Stimulated activated CD8-positive, alpha-beta memory T cell treated with anti-CD3 and anti-CD28 coated beads, Interleukin-4, amount 100 ng/mL, for 24 hours (primary cell): Measurements from ENCODE around the gene TMEM38B.
"Not testable (repeated sequence)": the region's sequence is repeated elsewhere in the genome, so short reads cannot be mapped to it uniquely, and the experiment has no call there.

Experiments used
- DNase-seq: peaks from one replicate; pipeline ENCODE4 v3.0.0-alpha.2; 2020; ENCODE audit warnings: low read depth

The TMEM38B gene

GRCh38 chr9:105681724-105682123 is 12.6 kb upstream of the TMEM38B start:
- DNase-seq: no peak

DNA sequence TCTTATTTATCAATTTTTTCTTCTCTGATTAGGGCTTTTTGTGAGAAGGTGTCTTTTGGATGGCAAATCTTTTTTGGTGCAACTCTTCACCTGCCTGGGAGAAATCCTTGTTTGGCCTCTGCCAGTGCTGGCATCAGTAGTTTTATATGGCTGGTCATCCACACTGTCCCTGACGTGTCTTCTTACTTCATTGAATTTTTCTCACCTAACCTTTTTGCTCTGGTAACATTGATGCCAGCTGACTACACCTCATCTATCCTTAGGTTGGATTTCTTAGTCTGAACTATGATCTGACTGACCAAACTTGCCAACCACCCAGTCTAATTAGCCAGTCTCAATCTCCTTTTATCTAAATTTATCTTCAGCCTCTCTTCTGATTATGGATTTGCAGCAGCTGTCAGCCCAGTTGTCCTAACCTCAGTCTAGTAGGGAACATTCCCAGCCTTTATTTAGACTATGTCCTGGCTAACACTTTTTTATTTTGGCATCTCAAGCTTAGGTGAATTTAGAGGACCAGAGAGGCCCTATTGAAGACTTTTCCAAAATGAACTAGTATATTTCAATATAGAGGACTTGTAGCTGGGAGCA is 10.6 kb upstream of the TMEM38B start:
- DNase-seq: no peak

DNA sequence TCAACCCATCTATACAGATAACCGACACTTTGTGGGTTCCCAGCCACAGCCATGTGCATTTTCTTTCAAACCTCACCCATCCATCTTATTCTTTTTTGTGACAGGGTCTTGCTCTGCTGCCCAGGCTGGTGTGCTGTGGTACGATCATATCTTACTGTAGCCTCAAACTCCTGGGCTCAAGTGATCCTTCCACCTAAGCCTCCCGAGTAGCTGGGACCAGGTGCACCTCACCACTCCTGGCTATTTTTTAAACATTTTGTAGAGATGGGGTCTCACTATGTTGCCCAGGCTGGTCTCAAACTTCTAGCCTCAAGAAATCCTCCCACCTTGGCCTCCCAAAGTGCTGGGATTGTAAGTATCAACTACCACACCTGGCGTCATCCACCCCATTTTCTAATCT is 7.4 kb upstream of the TMEM38B start:
- DNase-seq: no peak

- no peak for DNase-seq
Observed at GRCh38 chr9:105690742-105691141, 3.6 kb upstream of the TMEM38B start.

GRCh38 chr9:105693435-105694189 is 729 bp upstream of the TMEM38B start:
- no peak for DNase-seq

DNA sequence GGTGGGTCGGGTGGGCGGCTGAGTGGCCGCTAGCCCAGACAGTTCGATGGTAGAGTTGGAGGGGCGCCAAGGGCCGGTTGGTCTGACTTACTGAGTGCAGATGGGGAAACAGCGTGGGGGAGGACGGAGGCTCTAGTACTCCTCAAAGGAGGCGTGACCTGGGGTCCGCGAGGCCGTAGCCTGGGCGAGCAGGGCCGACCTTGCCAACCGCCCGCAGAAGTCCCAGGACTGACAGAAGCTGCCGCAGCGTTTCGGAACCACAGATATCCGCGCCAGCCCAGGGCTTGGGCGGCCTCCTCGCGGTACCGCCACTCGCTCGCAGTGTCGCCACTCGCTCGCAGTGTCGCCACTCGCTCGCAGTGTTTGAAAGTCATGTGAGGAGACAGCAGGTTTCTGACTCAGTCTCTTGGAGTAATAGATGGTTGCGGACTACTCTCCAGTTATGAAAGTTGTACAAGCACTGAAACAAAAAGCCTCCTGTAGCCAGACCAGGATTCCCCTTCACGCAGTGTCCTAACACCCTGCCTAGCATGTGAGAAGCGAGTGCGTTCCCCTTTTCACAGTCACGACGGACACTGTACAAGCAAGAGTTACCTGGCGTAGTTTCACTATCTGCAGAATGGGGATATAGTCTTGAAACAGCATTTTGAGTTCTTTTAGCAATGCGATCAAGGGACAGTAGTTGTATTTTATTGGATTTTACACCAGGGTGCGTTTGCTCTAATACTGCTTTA is 674 bp downstream of the TMEM38B start:
- peak; percentile 38 for DNase-seq

DNA sequence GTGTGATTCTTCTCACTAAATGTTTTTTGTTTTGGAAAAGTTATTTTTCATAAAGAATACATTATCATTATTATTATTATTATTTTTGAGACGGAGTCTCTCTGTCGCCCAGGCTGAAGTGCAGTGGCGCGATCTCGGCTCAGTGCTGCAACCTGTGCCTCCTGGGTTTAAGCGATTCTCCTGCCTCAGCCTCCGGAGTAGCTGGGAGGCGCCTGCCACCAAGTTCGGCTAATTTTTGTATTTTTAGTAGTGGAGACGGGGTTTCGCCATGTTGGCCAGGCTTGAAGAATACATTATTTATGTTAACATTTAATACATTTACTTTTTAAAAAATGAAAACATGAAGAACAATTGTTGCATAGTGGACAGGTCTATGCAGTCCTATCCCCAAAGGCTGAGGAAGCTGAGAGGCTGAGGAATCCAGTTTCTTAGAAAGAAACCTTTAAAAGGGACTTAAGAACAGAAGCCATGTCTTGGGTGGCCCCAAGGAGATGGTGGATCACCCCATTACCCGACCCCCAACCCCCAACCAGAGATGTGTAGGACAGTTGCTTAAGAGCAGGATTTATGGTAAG is 2.0 kb downstream of the TMEM38B start:
- DNase-seq: no peak

GRCh38 chr9:105697871-105698270 is 3.5 kb downstream of the TMEM38B start:
- no peak for DNase-seq

GRCh38 chr9:105698348-105698870 is 4.1 kb downstream of the TMEM38B start:
- no peak for DNase-seq

- no peak for DNase-seq
Observed at GRCh38 chr9:105700668-105701067, 6.3 kb downstream of the TMEM38B start.

- DNase-seq: no peak
Observed at GRCh38 chr9:105701145-105701544, 6.8 kb downstream of the TMEM38B start.

- DNase-seq: no peak
Observed at GRCh38 chr9:105702207-105702606, 7.9 kb downstream of the TMEM38B start.

DNA sequence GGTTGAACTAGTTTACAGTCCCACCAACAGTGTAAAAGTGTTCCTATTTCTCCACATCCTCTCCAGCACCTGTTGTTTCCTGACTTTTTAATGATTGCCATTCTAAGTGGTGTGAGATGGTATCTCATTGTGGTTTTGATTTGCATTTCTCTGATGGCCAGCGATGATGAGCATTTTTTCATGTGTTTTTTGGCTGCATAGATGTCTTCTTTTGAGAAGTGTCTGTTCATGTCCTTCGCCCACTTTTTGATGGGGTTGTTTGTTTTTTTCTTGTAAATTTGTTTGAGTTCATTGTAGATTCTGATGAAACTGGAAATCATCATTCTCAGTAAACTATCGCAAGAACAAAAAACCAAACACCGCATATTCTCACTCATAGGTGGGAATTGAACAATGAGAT is 9.3 kb downstream of the TMEM38B start:
- DNase-seq: not testable (repeated sequence)

- DNase-seq: no peak
Observed at GRCh38 chr9:105706156-105706555, 11.8 kb downstream of the TMEM38B start.

- no peak for DNase-seq
Observed at GRCh38 chr9:105708405-105708804, 14.1 kb downstream of the TMEM38B start.

- DNase-seq: no peak
Observed at GRCh38 chr9:105710638-105711037, 16.3 kb downstream of the TMEM38B start.

- DNase-seq: no peak
Observed at GRCh38 chr9:105711867-105712266, 17.5 kb downstream of the TMEM38B start.

DNA sequence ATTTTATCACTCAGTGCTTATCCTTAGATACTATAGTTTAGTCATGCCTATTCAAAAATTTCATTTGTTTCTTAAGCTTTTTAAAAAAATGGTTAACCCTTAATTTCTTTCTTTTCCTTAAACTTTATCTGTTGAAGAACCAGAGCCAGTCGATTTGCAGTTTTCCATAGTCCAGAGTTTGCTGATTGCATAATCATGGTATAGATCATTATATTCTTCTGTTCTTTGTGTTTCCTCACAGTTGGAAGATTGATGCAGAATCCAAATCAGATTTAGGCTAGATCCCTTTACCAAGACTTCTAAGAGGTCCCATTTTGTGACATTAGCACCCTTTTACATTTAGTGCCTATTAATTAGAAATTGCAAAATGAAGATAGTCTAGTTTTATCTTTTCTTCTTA is 18.0 kb downstream of the TMEM38B start:
- DNase-seq: no peak

GRCh38 chr9:105712773-105713172 is 18.4 kb downstream of the TMEM38B start:
- DNase-seq: no peak

GRCh38 chr9:105713260-105714019 is 19.1 kb downstream of the TMEM38B start:
- DNase-seq: no peak

- DNase-seq: no peak
Observed at GRCh38 chr9:105714020-105714331, 19.6 kb downstream of the TMEM38B start.

DNA sequence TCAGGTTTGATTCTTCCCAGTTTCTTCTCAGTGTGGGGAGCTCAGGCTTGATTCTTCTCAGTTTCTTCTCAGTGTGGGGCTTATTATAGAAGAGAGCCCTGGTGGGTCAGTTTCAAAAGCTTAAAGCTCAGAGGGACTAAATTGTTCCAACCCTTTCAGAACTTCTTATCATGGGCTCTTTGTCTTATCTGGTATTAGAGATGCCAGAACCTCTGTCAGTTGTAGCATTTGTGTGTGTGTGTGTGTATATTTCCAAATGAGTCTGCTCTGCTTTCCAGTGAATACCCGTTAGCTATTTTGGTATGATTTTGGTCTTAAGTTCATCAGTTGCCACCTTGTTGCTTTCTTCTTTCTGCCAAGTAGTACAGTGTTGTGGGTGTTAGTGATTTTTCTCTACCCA is 21.8 kb downstream of the TMEM38B start:
- DNase-seq: no peak
